GM12878 (cell line): Measurements from ENCODE around the gene SPOCK1. TPM values are rescaled to one million over a fixed set of nuclear protein-coding genes. Genes with fewer than 3 reads are reported as not detected.

Experiments used
- ATAC-seq: fragments of 200-7000 bp; cut with Tn5 transposase; 3 replicates; pipeline ENCODE4 v1.9.1; 2020; ENCODE audit warnings: mild to moderate bottlenecking, moderate library complexity
- BruUV-seq: library from RNA; stranded (reverse); fragments of 400-500 nt; replicated peaks from 2 replicates; lab custom pipeline; 2021; lab: Mats Ljungman, UMichigan
- CTCF ChIA-PET: fragments of 300-600 bp; sonication (Branson Sonifier 250); formaldehyde crosslinking; extraction: SDS; loops from one replicate; lab custom pipeline; 2021; ENCODE audit warnings: inconsistent platforms; lab: Yijun Ruan, JAX
- POLR2A ChIA-PET: fragments of 350-600 bp; formaldehyde crosslinking; extraction: SDS; loops from one replicate; lab custom pipeline; 2021; ENCODE audit warnings: inconsistent platforms; lab: Charles Lee
- RAD21 ChIA-PET: fragments of 300-600 bp; sonication (Branson Sonifier 250); formaldehyde crosslinking; loops from one replicate; lab custom pipeline; 2023; ENCODE audit warnings: antibody characterized with exemption; ENCODE audit not compliant: unreplicated experiment; lab: Charles Lee
- SMC1A ChIA-PET: fragments of 300-600 bp; sonication (Branson Sonifier 250); formaldehyde crosslinking; loops from one replicate; lab custom pipeline; 2023; ENCODE audit not compliant: unreplicated experiment, uncharacterized antibody; lab: Charles Lee
- DNase-seq: peaks from one replicate; pipeline ENCODE4 v3.0.0-alpha.2; 2011; ENCODE audit warnings: low read depth, low spot score
- FAIRE-seq: peaks from 3 replicates; lab custom pipeline; 2011; peaks lifted over from hg19 to GRCh38; lab: Jason Lieb, UNC
- H2AFZ ChIP-seq: 2 replicates; pipeline ENCODE4 v1.6.0; 2011; ENCODE audit warnings: low read depth, low read length, control low read depth; ENCODE audit not compliant: control insufficient read depth
- H3K27ac ChIP-seq: 2 replicates; pipeline ENCODE4 v1.5.1; 2011; ENCODE audit warnings: control low read depth; ENCODE audit not compliant: control insufficient read depth, insufficient read depth
- H3K27me3 ChIP-seq, 2 experiments: replicated peaks in 1 of 2; 2 replicates each; pipeline versions ENCODE4 v1.6.0 to v1.6.1; 2011; ENCODE audit warnings: low read length in 1 of 2; ENCODE audit not compliant: control insufficient read depth in 2 of 2, insufficient read depth in 2 of 2
- H3K36me3 ChIP-seq, 2 experiments: 2 replicates each; pipeline ENCODE4 v1.5.1; 2011; ENCODE audit warnings: low read length in 1 of 2; ENCODE audit not compliant: control insufficient read depth in 2 of 2, insufficient read depth in 2 of 2
- H3K4me1 ChIP-seq: 2 replicates; pipeline ENCODE4 v1.6.1; 2011; ENCODE audit warnings: mild to moderate bottlenecking, low read length, moderate library complexity, mixed read lengths; ENCODE audit not compliant: control insufficient read depth, insufficient read depth
- H3K4me2 ChIP-seq: 2 replicates; pipeline ENCODE4 v1.6.0; 2011; ENCODE audit warnings: control low read depth; ENCODE audit not compliant: control insufficient read depth, insufficient read depth
- H3K4me3 ChIP-seq: fragments of 200-600 bp; sonication (generic); 2 replicates; pipeline ENCODE4 v1.5.1; 2016
- H3K79me2 ChIP-seq: 2 replicates; pipeline ENCODE4 v1.6.0; 2011; ENCODE audit warnings: low read length; ENCODE audit not compliant: control insufficient read depth, insufficient read depth
- H3K9ac ChIP-seq: 2 replicates; pipeline ENCODE4 v1.8.0; 2011; ENCODE audit warnings: low read length, control low read depth, mixed read lengths; ENCODE audit not compliant: control insufficient read depth, insufficient read depth
- H3K9me3 ChIP-seq: replicated peaks from 3 replicates; pipeline ENCODE4 v1.5.1; 2011; ENCODE audit warnings: mild to moderate bottlenecking, low read length; ENCODE audit not compliant: control insufficient read depth, insufficient read depth
- H4K20me1 ChIP-seq: 2 replicates; pipeline ENCODE4 v1.6.0; 2011; ENCODE audit not compliant: control insufficient read depth, insufficient read depth
- CBX5 ChIP-seq: sonication (generic); IDR thresholded peaks from 2 replicates; pipeline ENCODE4 v1.6.1; 2016; ENCODE audit warnings: low read depth, moderate library complexity, mild to moderate bottlenecking, inconsistent platforms
- CHD1 ChIP-seq: IDR thresholded peaks from 2 replicates; pipeline ENCODE4 v1.6.1; 2012; ENCODE audit warnings: low read depth, low read length, improper control_type of control experiment
- EP300 ChIP-seq, 2 experiments: fragments of 150-350 bp in 1 of 2; IDR thresholded peaks; 2 replicates each; pipeline ENCODE4 v1.6.1; 2011 to 2012; ENCODE audit warnings: low read depth in 2 of 2, low read length in 2 of 2, borderline replicate concordance in 1 of 2, improper control_type of control experiment in 1 of 2, inconsistent platforms in 1 of 2; ENCODE audit not compliant: control insufficient read depth in 1 of 2
- IKZF1 ChIP-seq: fragments of 450-650 bp; conservative IDR thresholded peaks from 2 replicates; pipeline ENCODE4 v1.6.1; 2017; ENCODE audit warnings: antibody characterized with exemption, mild to moderate bottlenecking
- KAT2A ChIP-seq: conservative IDR thresholded peaks from 2 replicates; pipeline ENCODE4 v1.6.1; 2011; ENCODE audit warnings: low read depth, low read length; ENCODE audit not compliant: control insufficient read depth
- MYB ChIP-seq: fragments of 150-350 bp; IDR thresholded peaks from 2 replicates; pipeline ENCODE4 v1.6.1; 2014; ENCODE audit warnings: mild to moderate bottlenecking, low read depth, low read length, borderline replicate concordance
- NR2C2 ChIP-seq: IDR thresholded peaks from 2 replicates; pipeline ENCODE4 v1.6.1; 2011; ENCODE audit warnings: borderline replicate concordance, low read depth; ENCODE audit not compliant: control insufficient read depth, insufficient read length
- RB1 ChIP-seq: fragments of 450-650 bp; formaldehyde crosslinking; IDR thresholded peaks from 2 replicates; pipeline ENCODE4 v1.6.1; 2017; ENCODE audit warnings: mild to moderate bottlenecking, borderline replicate concordance
- WGBS: methylation state at CpG from one replicate; pipeline ENCODE4 v1.1.6; 2016; ENCODE audit warnings: low lambda C conversion rate; ENCODE audit not compliant: insufficient replicate concordance, insufficient coverage; ENCODE audit errors: missing lambda C conversion rate; 5-methylcytosine and 5-hydroxymethylcytosine counted together
- in situ Hi-C: fragments of 300-500 bp; cut with MboI; formaldehyde crosslinking; loops from 9 replicates; pipeline ENCODE4 v1.14.3; 2018; ENCODE audit warnings: mixed read lengths
- intact Hi-C: fragments of 100-400 bp; cut with micrococcal nuclease; formaldehyde crosslinking; loops from one replicate; pipeline ENCODE4 v1.14.2; 2022; ENCODE audit not compliant: unreplicated experiment
- polyA plus RNA-seq, 11 experiments: library from polyadenylated mRNA; depleted of rRNA in 4 of 11; unstranded in 6 of 11; stranded (reverse) in 5 of 11; fragments of >200 nt; fragmentation: Nextera tagmentation in 4 of 11; fragmentation: Illumina TruSeq in 1 of 11; extraction: Ambion mirVana in 4 of 11; extraction: Trizol in 1 of 11; gene quantifications; 1 replicate in 1 of 11; 2 replicates in 10 of 11; pipeline versions ENCODE4 v1.2.1 to v1.2.3, GENCODE V29; 2011 to 2016; ENCODE audit warnings: inconsistent platforms in 2 of 11, missing spikeins in 2 of 11, low read depth in 1 of 11
- total RNA-seq, 4 experiments: library from RNA; depleted of rRNA in 3 of 4; stranded (reverse); fragments of >200 nt in 3 of 4; fragmentation: Illumina TruSeq in 1 of 4; extraction: Trizol in 1 of 4; gene quantifications; 2 replicates each; pipeline versions ENCODE4 v1.2.1 to v1.2.3, GENCODE V29; 2013 to 2021
- TF ChIP-seq, protein P1 (sequence below): IDR thresholded peaks from 2 replicates; pipeline ENCODE4 v1.6.1; 2011; ENCODE audit warnings: borderline replicate concordance, low read depth, mild to moderate bottlenecking, moderate library complexity, mixed read lengths, low read length; ENCODE audit not compliant: insufficient read depth; ENCODE audit errors: extremely low read length
- TF ChIP-seq, protein P2 (sequence below): fragments of 450-650 bp; IDR thresholded peaks from 2 replicates; pipeline ENCODE4 v1.6.1; 2014; ENCODE audit warnings: mild to moderate bottlenecking
- TF ChIP-seq, protein P3 (sequence below): IDR thresholded peaks from 2 replicates; pipeline ENCODE4 v1.6.1; 2011; ENCODE audit warnings: mild to moderate bottlenecking, low read depth, low read length, moderate library complexity; ENCODE audit not compliant: insufficient replicate concordance
- TF ChIP-seq, protein P4 (sequence below): fragments of 450-650 bp; formaldehyde crosslinking; IDR thresholded peaks from 2 replicates; pipeline ENCODE4 v1.5.0; 2022; ENCODE audit warnings: mild to moderate bottlenecking, missing genetic modification characterization
- TF ChIP-seq, protein P5 (sequence below), 3 experiments: IDR thresholded peaks in 2 of 3; conservative IDR thresholded peaks in 1 of 3; 2 replicates each; pipeline ENCODE4 v1.5.1; 2011; ENCODE audit warnings: low read depth in 3 of 3, low read length in 3 of 3, mild to moderate bottlenecking in 3 of 3, control low read depth in 2 of 3, moderate library complexity in 2 of 3, inconsistent platforms in 1 of 3, mixed read lengths in 1 of 3; ENCODE audit not compliant: control insufficient read depth in 2 of 3, insufficient read depth in 1 of 3; ENCODE audit errors: extremely low read depth in 1 of 3

SPOCK1 gene
- total and polyA plus RNA-seq, 10 of the 15 experiments (the other 5 are each of a cell fraction or from before 2014, with no cell fraction given) = 0.06 to 0.68 (median 0.25) TPM; not detected in 3

DNA sequence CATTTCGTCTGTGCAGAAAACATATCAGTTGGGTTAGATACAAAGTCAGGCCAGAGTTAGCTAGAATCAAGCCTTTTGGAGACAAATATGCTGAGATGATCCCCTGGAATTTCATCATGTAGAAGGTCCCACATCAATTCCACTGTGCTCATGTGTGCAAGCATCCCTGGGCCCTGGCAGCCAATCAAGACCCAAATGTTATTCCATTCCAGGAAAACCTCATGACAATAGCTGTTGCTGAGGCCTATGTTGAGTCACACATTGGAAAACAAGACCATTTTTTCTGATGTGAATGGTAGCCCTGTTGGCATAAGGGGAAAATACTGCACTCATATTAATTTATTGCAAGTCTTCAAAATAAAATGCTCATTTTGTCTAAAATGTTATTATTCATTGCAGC lies 11.5 kb downstream of the SPOCK1 start (continued):
- TF ChIP-seq, protein P1, sequence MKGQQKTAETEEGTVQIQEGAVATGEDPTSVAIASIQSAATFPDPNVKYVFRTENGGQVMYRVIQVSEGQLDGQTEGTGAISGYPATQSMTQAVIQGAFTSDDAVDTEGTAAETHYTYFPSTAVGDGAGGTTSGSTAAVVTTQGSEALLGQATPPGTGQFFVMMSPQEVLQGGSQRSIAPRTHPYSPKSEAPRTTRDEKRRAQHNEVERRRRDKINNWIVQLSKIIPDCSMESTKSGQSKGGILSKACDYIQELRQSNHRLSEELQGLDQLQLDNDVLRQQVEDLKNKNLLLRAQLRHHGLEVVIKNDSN = no peak
- TF ChIP-seq, protein P2, sequence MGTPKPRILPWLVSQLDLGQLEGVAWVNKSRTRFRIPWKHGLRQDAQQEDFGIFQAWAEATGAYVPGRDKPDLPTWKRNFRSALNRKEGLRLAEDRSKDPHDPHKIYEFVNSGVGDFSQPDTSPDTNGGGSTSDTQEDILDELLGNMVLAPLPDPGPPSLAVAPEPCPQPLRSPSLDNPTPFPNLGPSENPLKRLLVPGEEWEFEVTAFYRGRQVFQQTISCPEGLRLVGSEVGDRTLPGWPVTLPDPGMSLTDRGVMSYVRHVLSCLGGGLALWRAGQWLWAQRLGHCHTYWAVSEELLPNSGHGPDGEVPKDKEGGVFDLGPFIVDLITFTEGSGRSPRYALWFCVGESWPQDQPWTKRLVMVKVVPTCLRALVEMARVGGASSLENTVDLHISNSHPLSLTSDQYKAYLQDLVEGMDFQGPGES = no peak
- TF ChIP-seq CHD1 (no peak), MYB (no peak), EP300 (IDR thresholded peaks at IDR 0.05; ENCODE audit: borderline replicate concordance in 1 of 2, control insufficient read depth in 1 of 2, low read depth in 2 of 2, low read length in 2 of 2) (no peak)

DNA sequence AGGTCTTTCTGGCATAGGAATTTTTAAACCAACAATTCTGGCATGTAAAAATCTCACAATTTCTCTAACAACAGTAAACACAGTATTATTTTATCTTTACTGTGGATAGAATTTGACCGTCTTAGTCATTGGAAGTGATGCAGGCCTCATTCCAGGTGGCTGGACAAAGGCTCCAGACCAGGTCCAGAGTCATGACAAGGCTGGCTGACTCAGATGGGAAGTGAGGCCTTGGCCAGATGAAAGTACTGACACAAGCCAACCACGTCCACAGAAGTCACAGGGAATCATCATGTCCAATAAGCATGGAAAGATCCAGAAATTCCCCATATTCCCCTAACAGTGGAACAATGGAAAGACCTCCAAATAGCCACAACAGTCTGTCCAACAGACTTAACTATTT lies 12.4 kb downstream of the SPOCK1 start:
- no peaks in the 10 kb centered on the region; a peak in 1 of 4 replicates for H3K27me3 ChIP-seq
- ChIA-PET SMC1A (no interaction called here), CTCF (no interaction called here), POLR2A (no interaction called here), RAD21 (no interaction called here)
- H3K9me3 ChIP-seq = no peaks in the 10 kb centered on the region
- H3K36me3 ChIP-seq = no peaks in the 10 kb centered on the region
- H3K27ac ChIP-seq = no peak overlapping the region
- no peak overlapping the region for H3K4me2 ChIP-seq
- no peak overlapping the region for H2AFZ ChIP-seq
- no peaks in the 10 kb centered on the region for H4K20me1 ChIP-seq
- H3K79me2 ChIP-seq = no peaks in the 10 kb centered on the region
- FAIRE-seq (no peak), DNase-seq (no peak), ATAC-seq (no peak)
- H3K9ac ChIP-seq = no peak overlapping the region
- in situ Hi-C loops (no loop called here), intact Hi-C loops (no loop called here)
- BruUV-seq = no TSS peak
- no peak overlapping the region for H3K4me3 ChIP-seq
- H3K4me1 ChIP-seq = no peaks in the 10 kb centered on the region
- WGBS = 6% methylated on average over 2 of the region's 2 CpGs
- TF ChIP-seq RB1 = no peak
- no peak for TF ChIP-seq NR2C2
- TF ChIP-seq, protein P3, sequence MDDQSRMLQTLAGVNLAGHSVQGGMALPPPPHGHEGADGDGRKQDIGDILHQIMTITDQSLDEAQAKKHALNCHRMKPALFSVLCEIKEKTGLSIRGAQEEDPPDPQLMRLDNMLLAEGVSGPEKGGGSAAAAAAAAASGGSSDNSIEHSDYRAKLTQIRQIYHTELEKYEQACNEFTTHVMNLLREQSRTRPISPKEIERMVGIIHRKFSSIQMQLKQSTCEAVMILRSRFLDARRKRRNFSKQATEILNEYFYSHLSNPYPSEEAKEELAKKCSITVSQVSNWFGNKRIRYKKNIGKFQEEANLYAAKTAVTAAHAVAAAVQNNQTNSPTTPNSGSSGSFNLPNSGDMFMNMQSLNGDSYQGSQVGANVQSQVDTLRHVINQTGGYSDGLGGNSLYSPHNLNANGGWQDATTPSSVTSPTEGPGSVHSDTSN = no peak
- TF ChIP-seq, protein P4, sequence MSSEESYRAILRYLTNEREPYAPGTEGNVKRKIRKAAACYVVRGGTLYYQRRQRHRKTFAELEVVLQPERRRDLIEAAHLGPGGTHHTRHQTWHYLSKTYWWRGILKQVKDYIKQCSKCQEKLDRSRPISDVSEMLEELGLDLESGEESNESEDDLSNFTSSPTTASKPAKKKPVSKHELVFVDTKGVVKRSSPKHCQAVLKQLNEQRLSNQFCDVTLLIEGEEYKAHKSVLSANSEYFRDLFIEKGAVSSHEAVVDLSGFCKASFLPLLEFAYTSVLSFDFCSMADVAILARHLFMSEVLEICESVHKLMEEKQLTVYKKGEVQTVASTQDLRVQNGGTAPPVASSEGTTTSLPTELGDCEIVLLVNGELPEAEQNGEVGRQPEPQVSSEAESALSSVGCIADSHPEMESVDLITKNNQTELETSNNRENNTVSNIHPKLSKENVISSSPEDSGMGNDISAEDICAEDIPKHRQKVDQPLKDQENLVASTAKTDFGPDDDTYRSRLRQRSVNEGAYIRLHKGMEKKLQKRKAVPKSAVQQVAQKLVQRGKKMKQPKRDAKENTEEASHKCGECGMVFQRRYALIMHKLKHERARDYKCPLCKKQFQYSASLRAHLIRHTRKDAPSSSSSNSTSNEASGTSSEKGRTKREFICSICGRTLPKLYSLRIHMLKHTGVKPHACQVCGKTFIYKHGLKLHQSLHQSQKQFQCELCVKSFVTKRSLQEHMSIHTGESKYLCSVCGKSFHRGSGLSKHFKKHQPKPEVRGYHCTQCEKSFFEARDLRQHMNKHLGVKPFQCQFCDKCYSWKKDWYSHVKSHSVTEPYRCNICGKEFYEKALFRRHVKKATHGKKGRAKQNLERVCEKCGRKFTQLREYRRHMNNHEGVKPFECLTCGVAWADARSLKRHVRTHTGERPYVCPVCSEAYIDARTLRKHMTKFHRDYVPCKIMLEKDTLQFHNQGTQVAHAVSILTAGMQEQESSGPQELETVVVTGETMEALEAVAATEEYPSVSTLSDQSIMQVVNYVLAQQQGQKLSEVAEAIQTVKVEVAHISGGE (CRISPR knock-in tag) = no peak
- no peak for TF ChIP-seq KAT2A
- TF ChIP-seq, protein P5, sequence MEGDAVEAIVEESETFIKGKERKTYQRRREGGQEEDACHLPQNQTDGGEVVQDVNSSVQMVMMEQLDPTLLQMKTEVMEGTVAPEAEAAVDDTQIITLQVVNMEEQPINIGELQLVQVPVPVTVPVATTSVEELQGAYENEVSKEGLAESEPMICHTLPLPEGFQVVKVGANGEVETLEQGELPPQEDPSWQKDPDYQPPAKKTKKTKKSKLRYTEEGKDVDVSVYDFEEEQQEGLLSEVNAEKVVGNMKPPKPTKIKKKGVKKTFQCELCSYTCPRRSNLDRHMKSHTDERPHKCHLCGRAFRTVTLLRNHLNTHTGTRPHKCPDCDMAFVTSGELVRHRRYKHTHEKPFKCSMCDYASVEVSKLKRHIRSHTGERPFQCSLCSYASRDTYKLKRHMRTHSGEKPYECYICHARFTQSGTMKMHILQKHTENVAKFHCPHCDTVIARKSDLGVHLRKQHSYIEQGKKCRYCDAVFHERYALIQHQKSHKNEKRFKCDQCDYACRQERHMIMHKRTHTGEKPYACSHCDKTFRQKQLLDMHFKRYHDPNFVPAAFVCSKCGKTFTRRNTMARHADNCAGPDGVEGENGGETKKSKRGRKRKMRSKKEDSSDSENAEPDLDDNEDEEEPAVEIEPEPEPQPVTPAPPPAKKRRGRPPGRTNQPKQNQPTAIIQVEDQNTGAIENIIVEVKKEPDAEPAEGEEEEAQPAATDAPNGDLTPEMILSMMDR (IDR thresholded peaks at IDR 0.05 in 2 of 3, conservative IDR thresholded peaks at IDR 0.05 in 1 of 3; ENCODE audit: control insufficient read depth in 2 of 3, extremely low read depth in 1 of 3, insufficient read depth in 1 of 3, low read depth in 3 of 3, low read length in 3 of 3) = no peak
- no peak for TF ChIP-seq CBX5
- TF ChIP-seq IKZF1 = no peak
